GM21717 (cell line): ENCODE data around the gene UGT2A1.
"Not testable (repeated sequence)": the region's sequence is repeated elsewhere in the genome, so short reads cannot be mapped to it uniquely, and the experiment has no call there.

Experiments used
- ATAC-seq: cut with Tn5 transposase; IDR thresholded peaks from one replicate; pipeline ENCODE4 v1.9.1; 2021; ENCODE audit warnings: mild to moderate bottlenecking, moderate library complexity; ENCODE audit not compliant: unreplicated experiment

Gene UGT2A1

DNA sequence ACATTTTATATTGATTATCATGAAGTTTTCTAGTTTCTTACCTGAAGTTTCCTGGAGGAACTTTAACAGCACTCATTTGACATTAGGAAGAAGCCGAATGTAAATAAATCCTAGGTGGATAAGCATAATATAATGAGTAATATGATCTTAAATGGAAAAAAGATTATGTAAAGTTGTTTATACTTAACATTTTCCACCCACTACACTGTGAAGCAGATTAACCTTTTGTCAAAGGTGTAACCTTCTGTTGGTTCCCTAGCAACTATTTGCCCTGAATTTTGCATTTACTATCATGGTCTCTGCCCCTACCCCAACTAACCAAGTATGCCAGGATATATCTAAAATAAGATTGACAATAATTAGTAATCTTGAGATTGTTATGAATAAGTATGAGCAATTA is at the start of gene UGT2A1:
Gene UGT2A1 (minus strand): TSS at position 101 of the 400 bp plus-strand sequence. CDS start 5,603 bp downstream, outside the sequence.
- no peak for ATAC-seq

DNA sequence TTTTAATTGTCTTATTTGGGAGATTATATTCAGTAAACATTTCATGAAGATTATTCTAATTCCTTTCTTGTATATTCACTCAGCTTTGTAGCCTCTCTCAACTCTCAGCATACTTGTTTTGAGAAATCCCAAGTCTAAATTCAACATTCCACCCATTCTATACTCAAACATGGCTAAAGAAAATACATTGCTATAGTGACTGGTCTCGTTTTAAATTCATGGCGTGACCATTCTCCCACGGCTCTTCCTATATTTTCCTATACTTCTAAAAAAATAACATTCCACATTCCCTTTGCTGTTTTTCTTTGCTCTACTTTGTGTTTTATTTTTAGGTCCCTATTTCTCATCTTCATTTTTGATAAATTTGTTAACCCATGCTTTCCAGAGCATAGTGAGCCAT is 49.2 kb upstream of the UGT2A1 start:
- no peak for ATAC-seq

DNA sequence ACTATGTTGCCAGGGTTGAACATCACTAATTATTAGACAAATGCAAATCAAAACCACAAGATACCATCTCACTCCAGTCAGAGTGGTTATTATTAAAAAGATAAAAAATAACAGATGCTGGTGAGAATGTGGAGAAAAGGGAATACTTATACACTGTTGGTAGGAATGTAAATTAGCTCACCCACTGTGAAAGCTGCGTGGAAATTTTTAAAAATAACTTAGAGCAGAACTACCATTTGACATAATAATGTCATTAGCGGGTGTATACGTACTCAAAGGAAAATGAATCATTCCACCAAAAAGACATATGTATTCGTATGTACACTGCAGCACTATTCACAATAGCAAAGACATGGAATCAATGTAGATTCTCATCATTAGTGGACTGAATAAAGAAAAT is 48.6 kb upstream of the UGT2A1 start:
- no peak for ATAC-seq

DNA sequence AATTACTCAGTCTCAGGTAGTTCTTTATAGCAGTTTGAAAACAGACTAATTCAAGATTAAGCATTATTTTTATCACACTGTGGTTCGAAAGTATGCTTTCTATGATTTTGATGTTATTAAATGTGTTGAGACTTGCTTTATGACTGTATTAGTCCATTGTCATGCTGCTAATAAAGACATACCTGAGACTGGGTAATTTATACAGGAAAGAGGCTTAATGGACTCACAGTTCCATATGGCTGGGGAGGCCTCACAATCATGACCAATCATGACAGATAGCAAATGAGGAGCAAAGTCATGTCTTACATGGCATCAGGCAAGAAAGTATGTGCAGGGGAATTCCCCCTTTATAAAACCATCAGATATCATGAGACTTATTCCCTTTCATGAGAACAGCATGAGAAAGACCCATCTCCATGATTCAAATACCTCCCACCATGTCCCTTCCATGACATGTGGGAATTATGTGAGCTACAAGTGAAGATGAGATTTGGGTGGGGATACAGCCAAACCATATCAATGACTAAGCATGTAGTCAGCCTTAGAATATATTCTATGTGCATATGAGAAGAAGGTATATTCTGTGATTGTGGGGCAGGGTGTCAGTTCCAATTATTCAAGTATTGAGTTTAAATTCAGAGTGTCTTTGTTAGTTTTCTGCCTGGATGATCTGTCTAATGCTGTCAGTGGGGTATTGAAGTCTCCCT is 44.6 kb upstream of the UGT2A1 start:
- no peak for ATAC-seq

DNA sequence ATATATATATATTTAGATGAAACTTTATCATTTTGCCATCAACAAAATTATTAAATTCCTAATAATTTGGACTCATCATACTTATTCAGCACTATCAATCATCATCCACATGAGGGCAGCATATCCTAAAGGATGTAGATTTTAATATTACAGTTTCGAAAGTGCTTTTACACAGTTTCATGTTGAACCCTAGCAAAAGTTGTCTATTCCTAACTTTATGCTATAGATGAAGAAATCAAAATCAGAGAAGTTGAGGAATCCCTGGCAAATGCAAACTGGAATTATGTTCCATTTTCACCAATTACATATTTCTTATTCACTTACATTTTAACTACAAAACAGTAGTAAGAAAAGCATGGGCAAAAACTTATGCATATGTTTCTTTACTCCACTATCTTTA is 36.6 kb upstream of the UGT2A1 start:
- no peak for ATAC-seq

DNA sequence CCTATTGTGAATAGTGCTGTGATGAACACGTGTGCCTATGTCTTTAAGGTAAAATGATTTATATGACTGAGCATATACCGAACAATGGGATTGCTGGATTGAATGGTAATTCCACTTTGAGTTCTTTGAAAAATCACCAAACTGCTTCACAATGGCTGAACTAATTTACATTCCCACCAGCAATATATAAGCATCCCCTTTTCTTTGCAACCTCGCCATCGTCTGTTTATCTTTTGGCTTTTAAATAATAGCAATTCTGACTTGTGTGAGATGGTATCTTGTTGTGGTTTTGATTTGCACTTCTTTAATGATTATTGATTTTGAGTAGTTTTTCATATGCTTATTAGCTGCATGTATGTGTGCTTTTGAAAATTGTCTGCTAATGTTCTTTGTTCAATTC is 31.8 kb upstream of the UGT2A1 start:
- no peak for ATAC-seq

DNA sequence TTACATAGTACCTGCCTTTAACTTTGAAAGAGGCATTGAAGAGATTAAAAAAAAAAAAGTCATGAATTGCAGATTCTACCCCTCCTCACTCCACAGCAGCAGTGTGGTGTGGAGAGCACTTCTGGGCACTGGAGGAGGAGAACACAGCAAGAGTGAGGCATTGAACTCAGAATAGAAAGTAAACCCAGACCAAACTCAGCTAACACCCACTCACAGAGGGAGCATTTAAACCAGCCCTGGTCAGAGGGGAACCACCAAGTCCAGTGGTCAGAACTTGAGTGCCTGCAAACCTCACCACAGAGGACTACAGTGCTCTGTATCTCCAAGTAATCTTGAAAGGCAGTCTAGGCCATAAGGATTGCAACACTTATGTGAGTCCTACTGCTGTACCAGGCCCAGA is 15.6 kb upstream of the UGT2A1 start:
- no peak for ATAC-seq

DNA sequence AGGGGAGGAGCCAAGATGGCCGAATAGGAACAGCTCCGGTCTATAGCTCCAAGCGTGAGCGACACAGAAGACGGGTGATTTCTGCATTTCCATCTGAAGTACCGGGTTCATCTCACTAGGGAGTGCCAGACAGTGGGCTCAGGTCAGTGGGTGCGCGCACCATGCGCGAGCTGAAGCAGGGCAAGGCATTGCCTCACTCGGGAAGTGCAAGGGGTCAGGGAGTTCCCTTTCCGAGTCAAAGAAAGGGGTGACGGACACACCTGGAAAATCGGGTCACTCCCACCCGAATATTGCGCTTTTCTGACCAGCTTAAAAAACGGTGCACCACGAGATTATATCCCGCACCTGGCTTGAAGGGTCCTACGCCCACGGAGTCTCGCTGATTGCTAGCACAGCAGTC is 11.0 kb upstream of the UGT2A1 start:
- ATAC-seq, result not testable (repeated sequence)

DNA sequence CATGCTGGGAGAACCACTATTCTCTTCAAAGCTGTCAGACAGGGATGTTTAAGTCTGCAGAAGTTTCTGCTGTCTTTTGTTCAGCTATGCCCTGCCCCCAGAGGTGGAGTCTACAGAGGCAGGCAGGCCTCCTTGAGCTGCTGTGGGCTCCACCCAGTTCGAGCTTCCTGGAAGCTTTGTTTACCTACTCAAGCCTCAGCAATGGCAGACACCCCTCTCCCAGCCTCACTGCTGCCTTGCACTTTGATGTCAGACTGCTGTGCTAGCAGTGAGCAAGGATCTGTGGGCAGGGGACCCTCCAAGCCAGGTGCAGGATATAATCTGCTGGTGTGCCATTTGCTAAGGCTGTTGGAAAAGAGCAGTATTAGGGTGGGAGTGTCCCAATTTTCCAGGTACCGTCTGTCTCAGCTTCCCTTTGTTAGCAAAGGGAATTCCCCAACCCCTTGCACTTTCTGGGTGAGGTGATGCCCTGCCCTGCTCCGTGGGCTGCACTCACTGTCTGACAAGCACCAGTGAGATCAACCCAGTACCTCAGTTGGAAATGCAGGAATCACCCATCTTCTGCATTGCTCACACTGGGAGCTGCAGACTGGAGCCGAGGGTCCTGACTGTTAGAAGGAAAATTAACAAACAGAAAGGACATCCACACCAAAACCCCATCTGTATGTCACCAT is 8.2 kb upstream of the UGT2A1 start:
- not testable (repeated sequence) for ATAC-seq

DNA sequence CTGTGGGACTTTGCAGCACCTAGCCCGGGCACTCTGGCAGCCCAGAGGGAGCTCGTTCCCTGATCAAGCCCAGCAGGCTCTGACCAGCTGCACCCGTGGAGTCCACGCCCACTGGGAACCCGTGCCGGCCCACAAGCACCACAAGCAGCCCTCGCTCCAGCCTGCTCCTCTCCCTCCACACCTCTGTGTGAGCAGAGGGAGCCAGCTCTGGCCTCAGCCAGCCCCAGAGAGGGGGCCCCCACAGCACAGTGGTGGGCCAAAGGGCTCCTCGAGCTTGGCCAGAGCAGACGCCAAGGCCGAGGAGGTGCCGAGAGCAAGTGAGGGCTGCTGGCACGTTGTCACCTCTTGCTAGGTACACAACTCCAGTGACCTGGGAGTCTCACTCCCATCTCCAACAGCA is 5.1 kb upstream of the UGT2A1 start:
- ATAC-seq, result no peak

DNA sequence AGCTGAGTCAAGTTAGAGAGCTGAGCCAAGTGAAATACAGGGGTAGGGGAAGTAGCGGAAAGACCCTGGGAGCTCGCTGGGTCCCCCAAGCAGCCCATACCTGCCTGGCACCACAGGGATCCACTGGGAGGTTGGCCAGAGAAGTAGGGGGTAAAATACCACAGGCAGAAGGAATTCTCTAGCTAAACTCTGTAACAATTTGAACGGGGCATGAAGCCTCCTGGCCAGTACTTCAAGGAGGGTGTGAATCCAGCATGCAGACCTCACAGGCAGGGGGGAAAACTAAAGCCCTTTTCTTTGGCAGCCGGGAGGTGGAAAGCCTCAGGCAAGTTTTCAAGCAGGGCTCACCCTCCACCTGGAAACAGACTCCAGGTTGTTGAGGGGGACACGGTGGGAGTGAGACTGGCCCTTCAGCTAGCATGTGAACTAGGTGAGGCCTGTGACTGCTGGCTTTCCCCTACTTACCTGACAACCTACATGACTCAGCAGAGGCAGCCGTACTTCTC is 3.7 kb upstream of the UGT2A1 start:
- ATAC-seq, result no peak

DNA sequence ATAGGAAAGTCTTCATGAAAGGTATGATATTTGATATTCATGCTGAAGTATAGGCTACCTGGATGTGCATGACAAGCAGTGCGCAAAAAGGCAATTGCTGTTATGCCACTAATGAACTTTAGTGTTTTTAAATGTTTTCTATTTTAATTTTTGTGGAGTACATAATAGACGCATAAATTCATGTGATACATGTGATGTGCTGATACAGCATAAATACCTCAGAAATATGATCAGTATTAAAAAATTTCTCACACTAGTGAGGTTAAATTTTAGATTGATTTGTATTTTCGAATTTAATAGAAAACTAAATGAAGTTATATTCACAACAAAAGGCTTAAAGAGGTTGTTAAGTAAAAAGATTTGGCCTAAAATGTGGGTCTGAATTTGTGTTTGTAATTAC is 2.2 kb downstream of the UGT2A1 start:
- ATAC-seq, result no peak

DNA sequence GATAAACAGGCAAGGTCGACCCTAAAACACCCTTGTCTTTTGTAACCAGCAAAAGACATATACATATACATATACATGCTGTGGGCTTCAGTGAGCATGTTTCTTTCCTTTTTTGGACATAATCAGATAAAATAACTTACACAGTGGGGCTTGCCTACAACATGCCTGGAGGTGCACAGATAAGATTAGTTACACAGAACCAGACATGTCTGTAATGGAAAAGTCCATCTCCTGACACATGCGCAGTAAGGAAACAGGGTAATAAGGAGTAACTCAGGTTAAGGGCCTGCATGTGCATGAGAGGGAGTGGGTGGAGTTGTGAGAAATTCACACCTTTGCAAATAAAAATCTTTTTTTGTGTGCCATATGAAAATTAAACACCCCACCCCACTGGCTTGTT is 3.4 kb downstream of the UGT2A1 start:
- no peak for ATAC-seq

DNA sequence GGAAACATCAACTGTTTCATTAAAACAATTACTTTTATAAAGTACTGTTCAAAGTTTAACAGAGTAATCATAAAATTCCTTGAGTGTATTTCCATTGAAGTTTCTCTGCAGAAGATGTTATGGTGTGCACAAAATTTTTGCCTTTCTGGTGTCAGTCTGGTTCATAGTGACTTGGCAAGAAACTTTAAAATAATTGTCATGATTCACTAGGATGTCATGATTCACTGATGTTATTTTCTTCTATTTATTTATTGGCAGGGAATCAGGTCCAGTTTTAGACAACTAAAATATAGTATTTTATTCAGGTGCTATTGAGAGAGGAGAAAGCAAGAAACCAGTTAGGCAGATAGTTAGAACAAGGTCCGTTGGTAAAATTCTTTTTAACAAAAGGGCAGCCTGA is 3.8 kb downstream of the UGT2A1 start:
- ATAC-seq, result no peak

DNA sequence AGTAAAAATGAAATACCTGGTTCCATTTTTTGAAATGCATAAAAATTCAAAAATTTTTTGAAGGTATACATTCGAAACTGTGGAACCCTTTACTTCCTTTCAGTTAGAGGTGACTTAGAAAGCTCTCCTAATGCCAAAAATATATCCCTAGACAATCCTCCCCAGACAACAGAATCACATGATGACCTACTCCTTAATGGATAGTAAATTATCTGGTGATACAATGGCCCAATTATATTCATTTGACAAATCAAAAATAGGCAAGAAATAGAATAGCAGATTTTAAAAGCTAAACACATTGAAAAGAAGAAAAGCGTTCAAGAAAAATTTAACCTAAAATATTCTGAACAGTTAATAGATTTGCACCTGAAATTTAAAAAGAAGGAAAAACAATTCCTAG is 10.1 kb downstream of the UGT2A1 start:
- ATAC-seq, result no peak

DNA sequence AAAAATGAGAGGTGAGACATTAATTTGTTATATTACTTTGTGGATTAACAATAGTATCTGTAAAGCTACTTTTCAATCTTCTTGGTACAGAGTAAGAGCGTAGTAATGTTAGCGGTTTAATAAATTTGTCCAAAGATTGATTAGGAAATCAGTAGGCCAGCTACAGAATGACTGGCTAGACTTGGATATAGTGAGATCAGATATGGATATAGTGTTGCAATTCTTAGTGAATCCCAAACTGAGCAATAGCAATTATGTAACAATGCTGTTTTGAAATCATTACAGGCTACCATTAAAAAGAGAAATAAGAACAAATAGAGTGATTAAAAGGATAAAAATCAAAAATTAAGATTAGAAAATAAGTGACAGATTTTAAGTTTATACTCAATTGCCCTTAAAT is 12.8 kb downstream of the UGT2A1 start:
- no peak for ATAC-seq

DNA sequence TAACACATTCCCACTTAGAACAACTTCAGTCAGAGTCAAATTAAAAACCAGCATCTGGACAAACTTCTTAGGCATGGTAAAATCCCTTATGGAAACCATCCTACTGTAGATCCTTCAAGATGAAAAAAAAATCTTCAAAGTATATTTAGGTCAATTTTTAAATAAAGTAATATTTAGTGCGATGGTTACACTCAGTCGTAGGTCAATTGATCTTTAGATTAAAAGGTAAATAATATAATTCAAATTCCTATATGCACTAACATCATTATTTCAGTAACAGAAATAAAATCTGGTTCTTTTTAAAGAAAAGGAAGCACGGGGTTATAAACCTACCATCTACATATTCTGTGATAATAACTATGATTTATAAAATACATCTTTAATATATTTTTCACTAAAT is 13.5 kb downstream of the UGT2A1 start, which contains the start of gene UGT2A2:
Gene UGT2A2 (minus strand): TSS at position 101 of the 400 bp plus-strand sequence. CDS start 2 bp downstream, at position 99.
- ATAC-seq, result no peak

DNA sequence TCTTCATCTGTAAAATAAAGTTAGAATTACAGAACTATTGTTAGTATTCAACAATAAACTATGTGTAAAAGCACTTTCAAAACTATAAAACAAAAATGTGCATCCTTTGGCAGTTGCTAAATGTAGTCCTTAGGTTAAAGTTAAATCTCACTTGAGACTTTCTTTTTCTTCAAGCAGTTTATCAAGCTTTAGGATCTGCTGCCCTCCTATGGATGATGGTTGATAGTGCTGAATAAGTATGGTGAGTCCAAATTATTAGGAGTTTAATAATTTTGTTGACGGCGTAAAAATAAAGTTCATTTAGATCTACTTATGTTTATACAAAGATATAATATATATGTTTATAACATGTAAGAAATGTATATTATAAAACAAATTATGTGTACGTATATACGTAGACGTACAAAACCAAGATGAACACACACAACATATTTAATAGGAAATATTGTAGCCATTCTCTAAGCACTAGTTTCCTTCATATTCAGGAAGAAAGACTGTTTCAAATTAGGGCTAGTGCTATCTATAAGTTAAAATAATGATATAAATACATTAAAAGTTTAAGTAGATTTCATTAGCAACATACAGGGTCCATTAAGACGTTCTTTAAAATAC is 35.9 kb downstream of the UGT2A1 start:
- no peak for ATAC-seq

DNA sequence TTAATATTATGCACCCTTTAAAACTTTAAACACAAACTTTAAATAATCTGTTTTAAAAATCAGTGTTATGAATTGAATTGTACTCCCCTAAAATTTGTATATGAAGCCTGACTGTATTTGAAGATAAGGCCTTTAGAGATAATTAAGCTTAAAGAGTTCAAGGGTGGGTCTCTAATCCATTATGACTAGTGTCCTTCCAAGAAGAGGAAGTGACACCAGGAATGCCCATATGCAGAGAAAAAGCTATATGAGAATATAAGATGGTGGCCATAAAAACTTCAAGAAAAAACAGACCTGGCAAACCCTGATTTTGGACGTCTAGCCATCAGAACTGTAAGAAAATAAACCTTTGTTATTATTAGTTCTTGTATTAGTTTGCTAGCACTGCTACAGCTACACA is 42.6 kb downstream of the UGT2A1 start:
- no peak for ATAC-seq

DNA sequence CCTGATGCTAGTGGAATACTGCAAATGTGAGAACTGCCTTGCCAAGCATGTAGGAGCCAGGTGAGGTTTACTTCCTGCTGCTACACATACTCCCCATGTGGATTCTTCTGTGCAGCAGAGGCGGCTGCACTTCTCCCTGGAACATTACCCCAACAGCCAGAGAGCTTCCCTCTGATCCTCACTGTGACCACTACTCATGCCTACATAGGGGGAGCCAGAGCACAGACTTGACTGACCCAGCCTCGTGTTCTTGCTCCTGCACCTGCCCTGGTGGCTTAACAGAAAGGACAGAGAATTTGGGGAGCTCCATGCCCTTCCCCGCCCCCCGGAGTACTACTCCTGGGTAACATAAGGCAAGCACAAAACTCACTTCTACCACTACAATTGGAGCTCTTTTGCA is 52.0 kb downstream of the UGT2A1 start:
- ATAC-seq, result no peak

DNA sequence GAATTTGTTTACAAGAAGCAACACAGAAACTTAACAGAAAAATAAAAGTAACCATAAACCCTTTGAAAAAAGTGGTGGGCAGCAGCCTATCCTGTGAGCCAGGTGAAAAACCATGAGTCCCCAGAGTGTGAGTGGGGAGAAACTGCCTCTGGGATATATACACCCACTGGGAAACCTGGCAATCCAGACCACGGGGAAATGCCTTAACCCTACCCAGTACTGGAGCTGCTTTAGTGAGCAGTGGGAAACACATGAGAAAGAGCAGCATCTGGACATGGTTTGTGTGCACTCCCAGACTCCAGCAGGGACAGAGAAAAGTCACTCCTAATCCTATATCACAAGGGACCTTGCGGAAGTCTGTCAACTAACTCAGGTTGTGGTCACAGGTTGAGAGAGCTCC is 53.0 kb downstream of the UGT2A1 start:
- no peak for ATAC-seq

DNA sequence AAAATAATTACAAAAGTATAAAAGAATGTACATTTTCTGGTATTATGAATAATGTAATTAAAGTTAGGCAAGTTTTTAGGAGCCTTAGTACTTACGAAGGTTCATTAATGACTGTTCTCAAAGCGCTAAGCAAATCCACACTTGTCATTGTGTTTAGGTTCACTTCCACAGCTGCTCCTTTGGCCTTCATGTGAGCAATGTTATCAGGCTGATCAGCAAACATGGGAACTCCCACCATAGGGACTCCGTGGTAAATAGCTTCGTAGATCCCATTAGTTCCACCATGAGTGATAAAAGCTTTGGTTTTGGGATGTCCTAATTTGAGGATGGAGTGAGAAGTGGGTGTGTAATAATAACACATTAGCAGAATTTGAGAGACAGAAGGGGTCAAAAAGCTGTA is 58.7 kb downstream of the UGT2A1 start:
- ATAC-seq, result no peak
